DND-41 (cell line): Measurements from ENCODE around the gene ADCK2.
"Not testable (repeated sequence)": the region's sequence is repeated elsewhere in the genome, so short reads cannot be mapped to it uniquely, and the experiment has no call there.

Source experiments
- ATAC-seq: fragments of 200-7000 bp; cut with Tn5 transposase; 3 replicates; pipeline ENCODE4 v1.9.1; 2021; ENCODE audit warnings: low read depth; ENCODE audit not compliant: insufficient read depth
- DNase-seq: peaks from one replicate; pipeline ENCODE4 v3.0.0-alpha.2; 2020
- H2AFZ ChIP-seq: 2 replicates; pipeline ENCODE4 v1.6.0; 2012; ENCODE audit warnings: low read depth, low read length
- H3K27ac ChIP-seq: 2 replicates; pipeline ENCODE4 v1.5.1; 2012; ENCODE audit warnings: low read length, inconsistent platforms
- H3K27me3 ChIP-seq: fragments of 200-600 bp; sonication (generic); 2 replicates; pipeline ENCODE4 v1.6.0; 2012; ENCODE audit warnings: low read length, mild to moderate bottlenecking, inconsistent platforms; ENCODE audit not compliant: insufficient read depth, poor library complexity
- H3K36me3 ChIP-seq: 2 replicates; pipeline ENCODE4 v1.5.1; 2012; ENCODE audit warnings: low read length, inconsistent platforms; ENCODE audit not compliant: insufficient read depth
- H3K4me1 ChIP-seq: 2 replicates; pipeline ENCODE4 v1.5.1; 2012; ENCODE audit warnings: mild to moderate bottlenecking, low read length; ENCODE audit not compliant: insufficient read depth
- H3K4me2 ChIP-seq: 2 replicates; pipeline ENCODE4 v1.6.0; 2012; ENCODE audit warnings: mild to moderate bottlenecking, moderate library complexity, low read length, inconsistent platforms; ENCODE audit not compliant: insufficient read depth
- H3K4me3 ChIP-seq, 2 experiments: fragments of 200-600 bp in 1 of 2; shearing (Covaris generic) in 1 of 2; 2 replicates each; pipeline ENCODE4 v1.5.1; 2012 to 2016; ENCODE audit warnings: inconsistent platforms in 2 of 2, low read length in 2 of 2, mild to moderate bottlenecking in 2 of 2, low read depth in 1 of 2, moderate library complexity in 1 of 2
- H3K79me2 ChIP-seq: 2 replicates; pipeline ENCODE4 v1.6.0; 2012; ENCODE audit warnings: low read length, inconsistent platforms; ENCODE audit not compliant: insufficient read depth
- H3K9ac ChIP-seq: 2 replicates; pipeline ENCODE4 v1.6.0; 2012; ENCODE audit warnings: low read depth, mild to moderate bottlenecking, inconsistent platforms, low read length, moderate library complexity
- H3K9me3 ChIP-seq: 2 replicates; pipeline ENCODE4 v1.5.1; 2012; ENCODE audit warnings: low read length, moderate library complexity, mild to moderate bottlenecking, inconsistent platforms; ENCODE audit not compliant: insufficient read depth, severe bottlenecking
- H4K20me1 ChIP-seq: 2 replicates; pipeline ENCODE4 v1.6.0; 2012; ENCODE audit warnings: low read length; ENCODE audit not compliant: insufficient read depth
- CTCF ChIP-seq: IDR thresholded peaks from 2 replicates; pipeline ENCODE4 v1.5.1; 2012; ENCODE audit warnings: borderline replicate concordance, low read length, moderate library complexity, mild to moderate bottlenecking; ENCODE audit not compliant: poor library complexity, severe bottlenecking; ENCODE audit errors: extremely low read depth
- EZH2 ChIP-seq: IDR thresholded peaks from 3 replicates; pipeline ENCODE4 v1.6.1; 2012; ENCODE audit warnings: borderline replicate concordance, low read depth, mild to moderate bottlenecking, moderate library complexity, low read length, inconsistent platforms; ENCODE audit not compliant: severe bottlenecking

Gene ADCK2

GRCh38 chr7:140659856-140660255 lies 12.9 kb upstream of the ADCK2 start:
- Histone ChIP-seq H3K9ac (no peak overlapping the region), H4K20me1 (no peaks in the 10 kb centered on the region), H3K4me2 (no peak overlapping the region), H3K36me3 (no peaks in the 10 kb centered on the region), H3K27me3 (no peaks in the 10 kb centered on the region), H3K9me3 (no peaks in the 10 kb centered on the region), H3K79me2 (no peaks in the 10 kb centered on the region), H3K27ac (no peak overlapping the region), H3K4me3 (no peak overlapping the region), H3K4me1 (peaks cover 15% of the 10 kb centered on the region), H2AFZ (no peak overlapping the region)
- ATAC-seq = no peak
- DNase-seq = no peak
- no peak for TF ChIP-seq CTCF
- no peak for TF ChIP-seq EZH2

GRCh38 chr7:140661124-140661523 lies 11.6 kb upstream of the ADCK2 start:
- DNase-seq (no peak), ATAC-seq (no peak)
- peaks cover 11% of the 10 kb centered on the region for H3K4me1 ChIP-seq
- no peak overlapping the region for H3K4me2 ChIP-seq
- H3K27me3 ChIP-seq = no peaks in the 10 kb centered on the region
- H3K36me3 ChIP-seq = no peaks in the 10 kb centered on the region
- no peak overlapping the region for H2AFZ ChIP-seq
- no peak overlapping the region for H3K4me3 ChIP-seq
- no peaks in the 10 kb centered on the region for H3K9me3 ChIP-seq
- no peak overlapping the region for H3K27ac ChIP-seq
- H3K9ac ChIP-seq = no peak overlapping the region
- no peaks in the 10 kb centered on the region for H3K79me2 ChIP-seq
- no peaks in the 10 kb centered on the region for H4K20me1 ChIP-seq
- TF ChIP-seq EZH2 = no peak
- peak; percentile 25 for TF ChIP-seq CTCF

GRCh38 chr7:140662938-140663337 lies 9.8 kb upstream of the ADCK2 start:
- H3K4me1 ChIP-seq, ATAC-seq: not testable (repeated sequence)

GRCh38 chr7:140667476-140667875 lies 5.3 kb upstream of the ADCK2 start:
- DNase-seq (no peak), ATAC-seq (no peak)
- Histone ChIP-seq H2AFZ (no peak overlapping the region), H3K4me2 (no peak overlapping the region), H3K79me2 (no peaks in the 10 kb centered on the region), H4K20me1 (no peaks in the 10 kb centered on the region), H3K9me3 (no peaks in the 10 kb centered on the region), H3K27me3 (no peaks in the 10 kb centered on the region), H3K27ac (no peak overlapping the region), H3K4me3 (no peak overlapping the region), H3K36me3 (no peaks in the 10 kb centered on the region), H3K9ac (no peak overlapping the region), H3K4me1 (peaks cover 7% of the 10 kb centered on the region)
- no peak for TF ChIP-seq EZH2
- no peak for TF ChIP-seq CTCF

More at GRCh38 chr7:140662938-140663337, 9.8 kb upstream of the ADCK2 start:
- not testable (repeated sequence) for H3K36me3 ChIP-seq, H3K4me3 ChIP-seq, H3K79me2 ChIP-seq, H3K27me3 ChIP-seq, H3K9me3 ChIP-seq, DNase-seq, H4K20me1 ChIP-seq, H2AFZ ChIP-seq, H3K4me2 ChIP-seq, H3K9ac ChIP-seq, H3K27ac ChIP-seq
